Measurements from ENCODE around the gene PRTFDC1. TPM values are rescaled to one million over a fixed set of nuclear protein-coding genes. Genes with fewer than 3 reads are reported as not detected.

The PRTFDC1 gene
- total RNA-seq, 1 donor from 2014 or later: 14.4 TPM

- DNase-seq: peak; percentile 80
- Mint-ChIP-seq H3K4me1 (ENCODE audit: low read depth, unreplicated experiment) (peaks cover 24% of the 10 kb centered on the region), H3K27ac (ENCODE audit: unreplicated experiment) (peak overlapping the region; percentile 85), H3K27me3 (ENCODE audit: unreplicated experiment) (peaks cover 8% of the 10 kb centered on the region), H3K9me3 (ENCODE audit: unreplicated experiment) (peaks cover 15% of the 10 kb centered on the region), H3K36me3 (ENCODE audit: unreplicated experiment) (no peaks in the 10 kb centered on the region), H3K4me3 (ENCODE audit: unreplicated experiment) (peak overlapping the region; percentile 83)
- peak; percentile 66 for TF ChIP-seq CTCF (IDR thresholded peaks at IDR 0.05; ENCODE audit: partially characterized antibody, unreplicated experiment)
These were observed 570 bp upstream of the PRTFDC1 start for GRCh38 chr10:24952707-24953645.

- peak; percentile 36 for DNase-seq
- Mint-ChIP-seq H3K36me3 (ENCODE audit: unreplicated experiment) (no peaks in the 10 kb centered on the region), H3K27me3 (ENCODE audit: unreplicated experiment) (peaks cover 8% of the 10 kb centered on the region), H3K4me1 (ENCODE audit: low read depth, unreplicated experiment) (peaks cover 24% of the 10 kb centered on the region), H3K4me3 (ENCODE audit: unreplicated experiment) (peak overlapping the region; percentile 80), H3K27ac (ENCODE audit: unreplicated experiment) (peak overlapping the region; percentile 88), H3K9me3 (ENCODE audit: unreplicated experiment) (peaks cover 14% of the 10 kb centered on the region)
- TF ChIP-seq CTCF (IDR thresholded peaks at IDR 0.05; ENCODE audit: partially characterized antibody, unreplicated experiment): no peak
These were observed 934 bp downstream of the PRTFDC1 start for GRCh38 chr10:24951201-24952142.

GRCh38 chr10:24950439-24950838 is 2.0 kb downstream of the PRTFDC1 start:
- peak overlapping the region; percentile 88 for H3K27ac Mint-ChIP-seq (ENCODE audit: unreplicated experiment)
- peak; percentile 41 for DNase-seq
- no peak for TF ChIP-seq CTCF (IDR thresholded peaks at IDR 0.05; ENCODE audit: partially characterized antibody, unreplicated experiment)
- peak overlapping the region; percentile 80 for H3K4me3 Mint-ChIP-seq (ENCODE audit: unreplicated experiment)
- H3K4me1 Mint-ChIP-seq (ENCODE audit: low read depth, unreplicated experiment): peaks cover 24% of the 10 kb centered on the region
- peaks cover 9% of the 10 kb centered on the region for H3K27me3 Mint-ChIP-seq (ENCODE audit: unreplicated experiment)
- H3K9me3 Mint-ChIP-seq (ENCODE audit: unreplicated experiment): peaks cover 15% of the 10 kb centered on the region
- no peaks in the 10 kb centered on the region for H3K36me3 Mint-ChIP-seq (ENCODE audit: unreplicated experiment)

GRCh38 chr10:24949616-24950015 is 2.8 kb downstream of the PRTFDC1 start:
- Mint-ChIP-seq H3K27ac (ENCODE audit: unreplicated experiment) (no peak overlapping the region), H3K9me3 (ENCODE audit: unreplicated experiment) (peaks cover 17% of the 10 kb centered on the region), H3K4me1 (ENCODE audit: low read depth, unreplicated experiment) (peaks cover 27% of the 10 kb centered on the region), H3K27me3 (ENCODE audit: unreplicated experiment) (peaks cover 8% of the 10 kb centered on the region), H3K36me3 (ENCODE audit: unreplicated experiment) (no peaks in the 10 kb centered on the region), H3K4me3 (ENCODE audit: unreplicated experiment) (no peak overlapping the region)
- no peak for DNase-seq
- TF ChIP-seq CTCF (IDR thresholded peaks at IDR 0.05; ENCODE audit: partially characterized antibody, unreplicated experiment): no peak

All from glutamatergic neuron (in vitro differentiated cells).